Kidney tubule cell (primary cell): ENCODE data around the gene COQ7.

Experiments
- DNase-seq: peaks from one replicate; pipeline ENCODE4 v3.0.0-alpha.2; 2018; ENCODE audit warnings: low spot score

COQ7 gene

DNA sequence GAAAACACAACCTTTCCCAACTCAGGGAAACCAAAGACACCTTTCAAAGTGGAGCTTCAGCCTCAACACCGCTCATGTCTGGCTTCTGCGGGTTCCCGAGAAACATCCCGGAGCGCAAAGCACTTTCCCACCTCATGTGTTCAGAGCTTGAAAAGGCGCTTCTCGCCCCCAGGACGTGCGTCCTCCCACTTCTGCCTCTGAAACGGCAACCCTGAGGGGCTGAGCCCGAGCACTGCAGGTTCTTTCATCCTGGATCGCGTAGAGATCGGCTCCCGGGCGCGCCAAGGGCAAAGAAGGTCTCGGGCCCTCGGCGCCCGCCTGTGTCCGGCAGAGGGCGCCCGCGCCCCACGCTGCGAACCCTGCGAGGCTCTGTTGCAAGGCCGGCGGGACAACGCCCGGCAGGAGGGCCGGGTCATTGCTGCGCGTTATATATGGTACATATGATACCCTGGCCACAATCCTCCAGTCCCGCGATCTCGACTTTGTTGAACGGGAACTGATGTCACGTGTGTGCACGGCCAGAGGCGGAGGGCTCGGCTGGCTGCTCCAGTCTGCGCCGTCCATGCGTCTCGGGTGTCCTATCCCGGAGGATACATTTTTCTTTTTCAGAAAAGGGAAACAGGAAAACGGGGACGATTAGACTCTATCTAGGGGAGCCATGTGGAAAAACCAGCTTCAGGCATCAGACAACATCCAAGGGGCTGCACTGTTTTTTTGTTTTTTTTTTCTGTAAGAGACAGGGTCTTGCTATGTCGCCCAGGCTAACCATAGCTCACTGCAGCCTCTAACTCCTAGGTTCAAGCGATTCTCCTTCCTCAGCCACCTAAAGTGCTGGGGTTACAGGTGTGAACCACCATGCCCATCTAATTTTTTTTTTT, 19.1 kb downstream of the COQ7 start:
- DNase-seq, result peak; percentile 77

DNA sequence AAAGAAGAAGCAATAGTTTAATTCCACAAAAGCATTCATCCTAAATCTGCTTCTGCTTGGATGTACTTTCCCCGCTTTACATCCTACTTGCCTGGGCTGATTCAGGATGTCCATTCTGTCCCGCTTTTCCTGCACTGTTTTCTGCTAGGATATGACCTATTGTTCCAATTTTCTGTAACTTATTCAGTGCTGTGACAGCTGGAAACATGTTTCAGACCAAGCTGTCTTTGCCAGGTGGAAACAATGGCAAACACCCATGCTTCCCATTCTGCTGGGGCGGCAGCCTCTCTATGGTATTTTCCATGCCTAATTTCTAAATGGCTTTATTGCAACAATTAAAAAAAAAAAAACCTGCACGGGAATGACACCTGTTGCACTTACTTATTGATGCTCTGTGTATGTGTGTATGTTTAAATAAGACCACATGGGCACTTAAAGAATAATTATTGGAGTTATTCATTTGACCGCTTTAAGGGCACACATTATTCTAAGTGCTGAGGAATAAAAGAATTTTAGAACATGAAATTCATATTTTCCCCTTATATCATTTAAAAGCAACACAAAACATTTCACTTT, 21.0 kb downstream of the COQ7 start:
- no peak for DNase-seq

DNA sequence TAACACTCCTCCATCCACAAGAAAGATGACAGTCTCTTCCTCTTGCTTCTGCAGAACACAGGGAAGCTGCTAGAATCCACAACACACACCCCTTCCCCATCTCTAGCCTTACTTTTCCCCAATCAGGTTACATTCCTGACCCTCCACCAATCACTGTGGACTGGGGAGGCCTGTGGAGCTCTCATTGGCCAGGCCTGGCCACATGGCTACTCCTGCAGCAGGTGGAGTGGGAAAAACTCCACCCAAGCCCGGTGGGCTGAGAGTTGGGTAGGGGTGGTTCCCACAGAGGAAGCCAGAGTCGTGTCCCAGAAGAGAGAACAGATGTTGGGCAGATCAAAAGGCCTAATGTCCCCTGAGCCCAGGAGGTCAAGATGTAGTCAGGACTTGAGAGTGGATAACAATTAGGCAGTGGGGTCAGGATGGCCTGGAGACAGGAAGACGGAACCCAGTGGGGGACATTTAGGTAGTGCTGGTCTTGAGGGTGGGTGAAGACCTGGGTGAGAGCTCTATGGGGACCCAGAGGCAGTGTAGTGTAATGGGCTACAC, 22.1 kb downstream of the COQ7 start:
- DNase-seq, result no peak

DNA sequence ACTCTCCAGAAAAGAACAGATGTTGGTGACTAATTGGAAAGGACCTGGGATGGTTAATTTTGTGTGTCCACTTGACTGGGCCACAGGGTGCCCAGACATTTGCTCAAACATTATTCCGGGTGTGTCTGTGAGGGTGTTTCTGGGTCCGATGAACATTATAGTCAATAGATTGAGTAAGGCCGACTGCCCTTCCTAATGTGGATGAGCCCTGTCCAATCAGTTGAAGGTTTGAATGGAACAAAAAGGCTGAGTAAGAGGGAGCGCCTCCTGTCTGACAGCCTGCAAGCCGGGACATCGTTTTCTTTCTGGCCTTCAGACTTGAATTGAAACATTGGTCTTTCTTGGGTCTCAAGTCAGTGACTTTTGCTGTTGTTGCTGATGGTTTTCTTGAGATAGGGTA, 23.5 kb downstream of the COQ7 start:
- no peak for DNase-seq

DNA sequence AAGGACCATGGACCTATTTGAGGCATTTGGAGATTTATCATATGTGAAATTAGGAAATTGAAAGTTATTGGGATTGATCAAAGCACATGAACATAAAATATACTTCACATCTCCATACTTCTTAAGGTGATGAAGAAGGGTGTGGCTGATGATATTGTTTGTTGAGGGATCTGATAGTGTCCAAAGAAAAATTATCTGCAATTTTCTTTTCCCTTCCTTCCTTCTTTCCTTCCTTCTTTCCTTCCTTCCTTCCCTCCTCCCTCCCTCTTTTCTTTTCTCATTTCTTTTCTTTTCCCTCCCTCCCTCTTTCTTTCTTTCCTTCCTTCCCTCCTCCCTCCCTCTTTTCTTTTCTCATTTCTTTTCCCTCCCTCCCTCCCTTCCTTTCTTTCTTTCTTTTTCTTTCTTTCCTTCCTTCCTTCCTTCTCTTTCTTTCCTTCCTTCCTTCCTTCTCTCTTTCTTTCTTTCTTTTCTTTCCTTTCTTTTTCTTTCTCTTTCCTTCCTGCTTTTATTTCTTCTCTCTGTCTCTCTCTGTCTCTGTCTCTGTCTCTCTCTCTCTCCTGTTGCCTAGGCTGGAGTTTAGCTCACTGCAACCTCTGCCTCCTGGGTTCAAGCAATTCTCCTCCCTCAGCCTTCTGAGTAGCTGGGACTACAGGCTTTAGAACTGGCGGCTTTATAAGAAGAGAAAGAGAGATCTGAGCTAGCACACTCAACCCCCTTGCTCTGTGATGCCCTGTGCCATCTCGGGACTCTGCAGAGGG, 25.4 kb downstream of the COQ7 start:
- no peak for DNase-seq

DNA sequence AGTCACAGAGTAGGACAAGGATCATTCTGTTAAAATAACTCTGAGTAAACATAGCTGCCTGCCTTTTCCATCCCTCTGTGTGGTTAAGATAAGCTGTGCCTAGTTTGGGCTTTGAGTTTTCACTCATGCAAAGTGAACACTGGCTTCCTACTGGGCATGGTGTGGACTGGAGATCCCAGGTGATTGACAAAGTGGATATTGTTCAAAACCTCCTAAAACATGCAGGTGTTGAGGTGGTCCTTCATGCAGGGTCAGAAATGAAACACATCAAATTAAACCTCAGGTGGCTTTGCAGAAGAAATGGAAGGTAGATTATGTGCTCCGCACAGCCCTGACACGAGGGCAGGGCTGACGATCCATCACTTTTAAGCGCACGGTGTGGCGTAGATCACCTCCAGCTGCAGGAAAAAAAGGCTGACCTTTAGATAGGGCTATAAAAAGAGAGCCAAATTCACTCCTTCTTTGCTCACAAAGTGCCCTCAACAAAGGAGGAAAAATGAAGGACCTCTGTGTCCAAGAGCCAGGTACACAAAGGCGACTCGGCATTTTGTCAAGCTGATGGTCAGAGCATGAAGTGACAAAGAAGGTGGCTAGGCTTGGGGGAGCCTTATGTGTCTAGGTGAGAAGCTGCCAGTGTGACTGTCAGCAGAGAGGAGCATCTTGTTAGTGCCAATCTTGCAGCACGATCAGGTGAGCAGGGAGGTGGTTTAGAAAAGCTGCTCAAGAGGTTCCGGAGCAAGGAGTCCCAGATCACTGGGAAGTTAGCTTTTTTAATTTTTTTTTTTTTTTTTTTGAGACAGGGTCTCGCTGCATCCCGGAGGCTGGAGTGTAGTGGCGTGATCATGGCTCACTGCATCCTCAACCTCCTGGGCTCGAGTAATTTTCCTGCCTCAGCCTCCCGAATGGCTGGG, 26.5 kb downstream of the COQ7 start:
- no peak for DNase-seq

DNA sequence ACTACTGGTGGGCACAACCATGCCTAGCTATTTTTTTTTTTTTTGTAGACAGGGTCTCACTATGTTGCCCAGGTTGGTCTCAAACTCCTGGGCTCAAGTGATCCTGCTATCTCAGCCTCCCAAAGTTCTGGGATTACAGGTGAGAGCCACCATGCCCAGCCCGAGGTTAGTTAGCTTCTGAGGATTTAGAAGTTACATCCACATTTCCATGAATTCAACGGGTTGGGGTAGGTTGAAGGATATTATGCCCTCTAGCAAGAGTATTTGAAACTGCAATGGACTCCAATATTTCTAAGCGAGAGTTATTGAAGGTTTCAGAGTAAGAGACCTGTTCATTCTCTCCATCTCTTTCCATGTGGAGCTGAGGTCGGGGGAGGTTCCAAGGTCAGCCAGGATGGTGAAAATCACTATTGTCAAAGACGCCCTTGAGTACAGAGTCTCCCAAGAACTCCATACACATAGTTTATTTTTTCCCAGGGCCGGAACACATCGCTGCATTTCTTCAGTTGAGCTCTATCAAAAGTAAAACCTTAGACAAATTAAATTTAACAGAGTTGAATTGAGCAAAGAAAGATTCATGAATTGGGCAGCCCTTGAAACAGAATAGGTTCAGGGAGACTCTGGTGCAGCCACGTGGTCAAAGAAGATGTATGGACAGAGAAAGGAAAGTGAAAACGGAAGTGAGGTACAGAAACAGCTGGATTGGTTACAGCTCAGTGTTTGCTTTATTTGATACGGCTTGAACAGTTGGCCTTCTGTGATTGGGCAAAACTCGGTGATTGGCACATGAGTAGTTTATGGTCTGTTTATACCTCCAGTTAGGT, 27.3 kb downstream of the COQ7 start:
- no peak for DNase-seq

DNA sequence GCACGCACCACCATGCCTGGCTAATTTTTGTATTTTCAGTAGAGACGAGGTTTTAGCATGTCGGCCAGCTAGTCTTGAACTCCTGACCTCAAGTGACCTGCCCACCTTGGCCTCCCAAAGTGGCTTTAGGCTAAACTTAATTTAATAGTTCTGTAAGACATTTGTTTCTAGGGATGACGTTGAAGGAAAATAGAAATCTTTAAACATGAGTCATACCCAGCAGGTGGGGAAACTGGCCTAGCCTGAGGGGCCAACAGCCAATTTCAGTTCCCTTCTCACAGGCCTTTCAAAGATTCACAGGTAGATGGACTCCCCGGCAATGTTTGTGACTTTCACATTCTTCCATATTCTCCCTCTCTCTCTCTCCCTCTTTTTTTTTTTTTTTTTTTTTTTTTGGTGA, 28.2 kb downstream of the COQ7 start:
- DNase-seq, result peak; percentile 75

DNA sequence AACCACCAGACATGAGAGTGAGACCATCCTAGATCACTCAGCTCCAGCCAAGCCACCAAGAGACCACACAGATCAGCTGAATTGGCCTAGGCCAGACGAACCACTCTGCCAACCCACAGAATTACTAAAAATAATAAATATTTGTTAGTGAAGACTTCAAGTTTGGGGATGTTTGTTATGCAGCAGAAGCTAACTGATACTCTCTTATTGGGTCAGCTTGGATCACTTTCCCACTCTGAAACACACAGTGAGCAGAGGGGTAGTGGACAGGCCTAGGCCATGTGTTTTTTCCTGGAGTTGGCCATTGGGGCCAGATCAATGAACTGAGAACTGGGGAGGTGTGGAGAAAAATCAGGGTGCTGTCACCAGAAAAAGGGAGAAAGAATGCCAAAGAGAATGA, 30.8 kb downstream of the COQ7 start:
- no peak for DNase-seq

DNA sequence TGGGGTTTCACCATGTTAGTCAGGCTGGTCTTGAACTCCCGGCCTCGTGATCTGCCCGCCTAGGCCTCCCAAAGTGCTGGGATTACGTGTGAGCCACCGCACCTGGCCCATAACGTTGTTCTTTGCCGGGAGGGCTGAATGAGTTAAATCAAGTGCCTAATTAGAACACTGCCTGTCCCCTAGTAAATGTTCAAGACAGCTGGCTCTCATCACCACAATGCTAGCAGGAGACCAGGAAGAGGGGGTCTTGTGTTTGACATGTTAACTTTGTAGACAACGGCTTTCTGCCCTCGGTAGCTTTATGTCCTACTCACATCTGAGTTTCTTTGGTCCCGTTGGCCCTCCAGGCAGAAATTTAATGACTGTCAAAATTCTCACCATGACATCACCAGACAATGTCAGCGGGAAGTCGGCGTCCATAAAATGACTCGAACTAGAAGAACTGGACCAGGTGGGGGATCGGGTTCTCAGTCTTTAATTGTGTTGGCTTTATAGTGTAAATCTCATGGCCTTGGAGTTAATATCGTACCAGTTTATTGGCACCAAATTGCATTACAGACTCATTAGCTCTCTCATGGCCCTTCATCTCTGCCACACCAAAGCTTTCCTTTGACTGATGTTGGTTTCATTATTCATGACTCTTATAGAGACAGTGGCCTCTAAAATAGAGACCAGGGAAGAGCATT, 34.9 kb downstream of the COQ7 start:
- peak; percentile 28 for DNase-seq

DNA sequence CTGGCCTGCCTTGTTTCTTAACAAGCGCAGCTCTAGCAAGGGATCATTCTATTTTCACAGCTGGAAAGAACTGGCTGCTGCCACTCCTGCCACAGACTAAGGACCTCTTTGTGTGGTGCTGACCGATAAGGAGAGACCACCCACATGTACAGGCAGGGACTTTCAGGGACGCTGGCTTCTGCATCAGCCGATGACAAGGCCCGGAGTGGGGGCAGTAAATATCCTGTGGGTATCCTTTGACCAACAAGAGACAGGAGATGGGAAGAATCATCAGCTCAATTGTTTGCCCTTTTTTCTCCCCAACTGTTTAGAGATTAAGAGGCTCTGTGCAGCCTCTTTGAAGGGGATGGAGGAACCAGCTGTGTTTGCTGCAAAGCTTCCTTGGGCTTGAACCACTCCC, 37.2 kb downstream of the COQ7 start:
- no peak for DNase-seq

DNA sequence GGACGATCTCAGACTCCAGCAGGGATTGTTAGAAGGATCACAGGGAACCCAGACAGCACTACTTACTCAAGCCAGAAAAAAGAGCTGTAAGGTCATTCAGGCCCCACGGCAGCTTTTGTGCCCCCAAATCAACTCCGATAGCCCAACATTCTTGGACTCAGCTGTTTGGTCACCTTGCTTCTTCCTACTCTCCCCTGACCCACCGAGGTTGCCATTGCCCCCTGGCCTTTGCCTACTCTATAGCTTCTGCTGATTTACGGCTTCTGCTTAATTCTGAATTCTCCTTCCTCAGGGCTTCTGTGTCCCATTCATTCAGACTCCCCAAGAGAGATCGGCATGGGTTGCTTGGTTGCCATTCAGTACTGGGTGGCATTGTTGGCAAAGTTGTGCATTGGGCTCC, 37.7 kb downstream of the COQ7 start:
- no peak for DNase-seq

DNA sequence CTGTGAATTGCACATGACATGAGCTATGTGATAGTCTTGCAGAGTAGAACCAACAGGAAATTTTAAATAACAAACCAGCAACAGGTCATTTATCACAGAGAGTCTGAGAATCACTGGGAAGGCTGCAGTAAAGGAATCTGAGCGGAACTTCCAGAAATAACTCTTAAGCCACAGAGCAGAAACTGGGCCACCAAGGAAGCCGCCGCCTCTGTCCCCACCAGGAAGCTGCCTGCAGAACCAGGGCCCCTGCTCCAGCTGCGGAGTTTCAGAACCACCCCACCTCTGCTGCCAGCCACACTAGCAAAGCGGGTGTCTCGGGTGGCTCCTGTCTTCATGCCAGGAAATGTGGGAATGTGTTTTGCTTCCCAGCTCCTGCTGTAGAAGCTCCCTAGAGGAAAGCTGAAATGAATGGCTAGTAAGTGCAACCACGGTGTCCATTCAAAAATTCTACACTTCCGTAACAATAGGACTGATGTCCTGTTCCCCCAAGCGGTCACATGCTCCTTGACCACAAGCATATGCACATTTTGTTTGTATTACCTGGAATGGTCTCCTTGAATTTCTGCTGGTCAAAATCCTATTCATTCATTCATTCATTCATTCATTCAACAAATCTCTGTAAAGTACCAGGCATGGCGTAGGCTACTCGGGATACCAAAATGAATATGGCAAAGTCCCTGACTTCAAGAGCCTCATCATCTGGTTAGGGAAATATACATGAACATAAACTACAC, 38.6 kb downstream of the COQ7 start:
- DNase-seq, result peak; percentile 53

DNA sequence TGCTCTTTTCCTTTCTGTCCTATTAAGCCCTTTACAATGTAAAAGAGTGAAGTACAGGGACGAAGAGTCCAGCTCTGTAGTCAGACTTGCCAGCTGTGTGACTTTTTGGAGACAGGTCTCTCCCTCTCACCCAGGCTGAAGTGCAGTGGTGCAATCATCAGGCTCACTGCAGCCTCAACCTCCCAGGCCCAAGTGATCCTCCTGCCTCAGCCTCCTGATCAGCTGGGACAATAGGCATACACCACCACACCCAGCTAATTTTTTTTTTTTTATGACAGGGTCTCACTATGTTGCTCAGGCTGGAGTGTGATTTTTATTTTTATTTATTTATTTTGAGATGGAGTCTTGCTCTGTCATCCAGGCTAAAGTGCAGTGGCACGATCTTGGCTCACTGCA, 39.2 kb downstream of the COQ7 start:
- no peak for DNase-seq

DNA sequence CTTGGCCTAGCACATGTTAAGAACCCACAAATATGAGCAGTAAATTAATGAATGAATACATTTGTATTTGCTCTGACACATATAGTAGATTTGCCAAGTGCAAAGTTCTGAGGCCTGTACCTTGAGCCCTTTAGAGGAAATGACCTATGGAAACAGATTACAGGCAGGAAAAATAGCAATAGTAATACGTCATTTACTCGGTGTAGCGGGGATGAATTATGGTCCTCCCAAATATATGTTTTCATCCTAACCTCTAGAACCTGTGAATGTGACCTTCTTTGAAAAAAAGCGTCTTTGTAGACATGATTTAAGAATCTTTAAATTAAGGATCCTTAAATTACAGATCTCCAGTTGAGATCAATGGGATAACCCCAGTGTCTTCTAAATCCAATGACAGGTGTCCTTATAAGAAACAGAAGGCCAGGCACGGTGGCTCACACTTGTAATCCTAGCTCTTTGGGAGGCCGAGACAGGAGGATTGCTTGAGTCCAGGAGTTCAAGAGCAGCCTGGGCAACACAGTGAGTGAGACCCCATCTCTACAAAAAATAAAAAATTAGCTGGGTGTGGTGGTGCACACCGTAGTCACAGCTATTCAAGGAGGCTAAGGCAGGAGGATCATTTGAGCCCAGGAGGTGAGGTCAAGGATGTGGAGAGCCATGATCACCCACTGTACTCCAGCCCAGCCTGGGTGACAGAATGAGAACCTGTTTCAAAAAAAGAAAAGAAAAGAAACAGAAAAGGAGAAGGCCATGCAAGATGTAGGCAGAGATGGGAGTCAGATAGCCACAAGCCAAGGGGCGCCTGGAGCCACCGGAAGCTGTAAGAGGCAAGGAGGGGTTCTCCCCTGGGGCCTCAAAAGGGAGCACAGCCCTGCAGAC, 41.2 kb downstream of the COQ7 start:
- DNase-seq, result no peak

DNA sequence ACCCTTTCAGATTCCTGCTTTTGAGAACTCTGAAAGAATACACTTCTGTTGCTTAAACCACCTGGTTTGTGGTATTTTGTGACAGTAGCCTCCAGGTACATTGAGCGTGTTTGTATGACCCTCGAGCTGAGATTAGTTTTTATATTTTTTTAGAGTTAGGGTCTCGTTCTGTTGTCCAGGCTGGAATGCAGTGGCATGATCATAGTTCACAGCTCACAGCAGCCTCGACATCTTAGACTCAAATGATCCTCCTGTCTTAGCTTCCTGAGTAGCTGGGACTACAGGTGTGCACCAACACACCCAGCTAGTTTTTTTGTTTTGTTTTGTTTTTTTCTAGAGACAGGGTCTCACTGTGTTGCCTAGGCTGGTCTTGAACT, 41.9 kb downstream of the COQ7 start:
- no peak for DNase-seq

DNA sequence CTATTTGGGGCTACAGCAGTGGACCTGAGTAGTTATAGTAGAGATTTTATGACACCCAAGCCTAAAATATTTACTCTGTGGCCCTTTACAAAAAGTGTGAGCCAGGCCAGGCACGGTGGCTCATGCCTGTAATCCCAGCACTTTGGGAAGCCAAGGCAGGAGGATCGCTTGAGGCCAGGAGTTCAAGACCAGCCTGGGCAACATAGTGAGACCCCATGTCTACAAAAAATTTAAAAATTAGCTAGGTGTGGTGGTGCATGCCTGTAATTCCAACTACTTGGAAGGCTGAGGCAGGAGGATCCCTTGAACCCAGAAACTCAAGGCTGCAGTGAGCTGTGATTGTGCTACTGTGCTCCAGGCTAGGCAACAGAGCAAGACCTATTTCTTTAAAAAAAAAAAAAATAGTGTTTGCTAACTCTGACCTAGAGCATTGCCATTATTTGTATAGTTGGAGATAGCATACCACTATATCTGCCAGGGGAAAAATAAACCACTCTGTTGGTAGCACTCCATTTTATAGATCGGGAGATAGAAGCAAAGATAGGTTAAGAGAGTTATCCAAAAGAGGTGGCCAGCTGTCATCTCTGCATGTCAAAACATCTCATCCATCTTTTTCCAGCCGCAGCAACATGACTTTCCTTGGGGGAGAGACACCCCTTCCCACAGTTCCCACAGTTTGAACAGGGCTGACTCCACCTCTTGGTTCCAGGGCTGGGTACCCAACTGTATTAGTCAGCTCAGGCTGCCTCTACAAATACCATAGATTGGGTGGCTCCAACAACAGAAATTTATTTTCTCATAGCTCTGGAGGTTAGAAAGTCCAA, 43.3 kb downstream of the COQ7 start:
- no peak for DNase-seq

DNA sequence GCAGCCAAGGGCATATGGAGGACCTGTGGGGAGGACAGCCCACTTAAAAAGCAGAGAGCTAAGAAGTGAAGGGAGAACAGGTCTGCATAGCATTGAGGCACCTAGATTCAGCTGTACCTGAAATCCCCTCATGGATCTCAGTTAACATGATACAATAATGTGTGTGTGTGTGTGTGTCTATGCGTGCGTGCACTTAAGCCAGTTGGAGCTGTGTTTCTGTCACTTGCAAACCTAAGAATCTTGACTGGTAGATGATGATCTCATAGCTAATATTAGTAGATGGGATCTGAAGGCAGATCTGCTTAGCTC, 44.6 kb downstream of the COQ7 start:
- DNase-seq, result no peak
